ENCODE results near the gene PSMD2.
"Not testable (repeated sequence)": the region's sequence is repeated elsewhere in the genome, so short reads cannot be mapped to it uniquely, and the experiment has no call there.

Gene PSMD2

DNA sequence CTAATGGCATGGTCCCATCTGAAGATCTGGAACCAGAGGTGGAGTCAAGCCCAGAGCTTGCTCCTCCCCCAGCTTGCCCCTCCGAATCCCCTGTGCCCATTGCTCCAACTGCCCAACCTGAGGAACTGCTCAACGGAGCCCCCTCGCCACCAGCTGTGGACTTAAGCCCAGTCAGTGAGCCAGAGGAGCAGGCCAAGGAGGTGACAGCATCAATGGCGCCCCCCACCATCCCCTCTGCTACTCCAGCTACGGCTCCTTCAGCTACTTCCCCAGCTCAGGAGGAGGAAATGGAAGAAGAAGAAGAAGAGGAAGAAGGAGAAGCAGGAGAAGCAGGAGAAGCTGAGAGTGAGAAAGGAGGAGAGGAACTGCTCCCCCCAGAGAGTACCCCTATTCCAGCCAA, 22.6 kb downstream of the PSMD2 start:
- no peak for DNase-seq

DNA sequence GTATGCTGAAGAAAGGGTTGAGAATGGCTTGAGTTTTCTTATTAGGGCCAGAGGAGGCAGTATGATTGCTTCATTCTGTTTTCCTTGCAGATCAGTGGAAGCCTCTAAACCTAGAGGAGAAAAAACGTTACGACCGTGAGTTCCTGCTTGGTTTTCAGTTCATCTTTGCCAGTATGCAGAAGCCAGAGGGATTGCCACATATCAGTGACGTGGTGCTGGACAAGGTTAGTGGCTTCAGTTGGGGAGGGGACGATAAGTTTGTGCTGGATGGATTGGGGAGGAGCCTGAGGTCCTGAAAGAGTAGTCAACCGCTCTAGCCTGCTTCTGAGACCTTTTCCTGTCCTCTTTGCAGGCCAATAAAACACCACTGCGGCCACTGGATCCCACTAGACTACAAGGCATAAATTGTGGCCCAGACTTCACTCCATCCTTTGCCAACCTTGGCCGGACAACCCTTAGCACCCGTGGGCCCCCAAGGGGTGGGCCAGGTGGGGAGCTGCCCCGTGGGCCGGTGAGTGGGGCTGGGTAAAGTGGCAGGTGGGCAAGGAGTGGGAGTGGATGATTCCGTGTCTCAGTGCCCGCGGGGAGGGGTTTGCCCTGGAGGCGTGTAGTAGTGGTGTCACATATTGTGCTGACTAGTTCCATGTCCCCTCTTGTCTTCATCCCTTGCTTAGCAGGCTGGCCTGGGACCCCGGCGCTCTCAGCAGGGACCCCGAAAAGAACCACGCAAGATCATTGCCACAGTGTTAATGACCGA, 23.9 kb downstream of the PSMD2 start:
- DNase-seq, result no peak

DNA sequence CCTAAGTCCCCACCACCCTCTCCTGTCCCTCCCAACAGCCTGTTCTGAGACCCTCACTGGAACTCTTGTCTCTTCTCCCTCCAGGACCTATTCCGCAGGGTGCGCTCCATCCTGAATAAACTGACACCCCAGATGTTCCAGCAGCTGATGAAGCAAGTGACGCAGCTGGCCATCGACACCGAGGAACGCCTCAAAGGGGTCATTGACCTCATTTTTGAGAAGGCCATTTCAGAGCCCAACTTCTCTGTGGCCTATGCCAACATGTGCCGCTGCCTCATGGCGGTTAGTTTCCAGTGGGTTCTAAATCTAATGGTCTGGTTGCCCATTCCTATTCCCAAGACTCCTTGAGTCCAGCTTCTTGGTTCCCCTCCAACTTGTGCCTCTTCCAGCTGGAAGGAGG, 24.7 kb downstream of the PSMD2 start:
- no peak for DNase-seq

DNA sequence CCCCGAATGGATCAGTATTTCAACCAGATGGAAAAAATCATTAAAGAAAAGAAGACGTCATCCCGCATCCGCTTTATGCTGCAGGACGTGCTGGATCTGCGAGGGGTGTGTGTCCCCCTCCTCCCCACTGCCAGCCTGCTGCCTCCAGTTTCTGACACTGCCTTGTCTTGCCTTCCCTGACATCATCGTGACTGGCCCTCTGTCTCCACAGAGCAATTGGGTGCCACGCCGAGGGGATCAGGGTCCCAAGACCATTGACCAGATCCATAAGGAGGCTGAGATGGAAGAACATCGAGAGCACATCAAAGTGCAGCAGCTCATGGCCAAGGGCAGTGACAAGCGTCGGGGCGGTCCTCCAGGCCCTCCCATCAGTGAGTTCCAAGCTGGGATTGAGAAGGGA, 26.2 kb downstream of the PSMD2 start:
- DNase-seq, result no peak

DNA sequence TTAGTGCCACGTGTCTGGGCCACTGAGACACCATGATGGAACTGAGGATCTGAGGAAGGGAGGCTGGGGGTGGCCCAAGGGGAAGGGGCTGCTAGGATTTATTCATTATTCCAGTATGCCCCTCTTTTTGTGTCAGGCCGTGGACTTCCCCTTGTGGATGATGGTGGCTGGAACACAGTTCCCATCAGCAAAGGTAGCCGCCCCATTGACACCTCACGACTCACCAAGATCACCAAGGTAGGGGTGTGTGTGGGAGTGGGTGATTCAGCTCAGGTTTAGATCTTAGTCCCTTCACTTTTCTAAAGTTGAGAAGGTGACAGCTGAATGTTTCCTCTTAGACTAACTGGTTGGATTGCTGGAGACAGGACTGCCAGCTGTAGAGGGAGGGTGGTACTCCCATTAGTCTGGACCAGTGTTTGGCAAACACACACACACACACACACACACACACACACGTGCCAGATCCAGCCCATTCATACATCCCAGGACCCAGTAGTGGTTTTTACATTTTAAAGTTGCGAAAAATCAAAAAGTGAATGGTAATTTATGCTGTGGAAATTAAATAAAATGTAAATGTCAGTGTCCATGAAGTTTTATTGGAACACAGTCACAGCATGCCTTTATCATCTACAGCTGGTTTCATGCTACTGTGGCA, 26.8 kb downstream of the PSMD2 start:
- DNase-seq, result no peak

DNA sequence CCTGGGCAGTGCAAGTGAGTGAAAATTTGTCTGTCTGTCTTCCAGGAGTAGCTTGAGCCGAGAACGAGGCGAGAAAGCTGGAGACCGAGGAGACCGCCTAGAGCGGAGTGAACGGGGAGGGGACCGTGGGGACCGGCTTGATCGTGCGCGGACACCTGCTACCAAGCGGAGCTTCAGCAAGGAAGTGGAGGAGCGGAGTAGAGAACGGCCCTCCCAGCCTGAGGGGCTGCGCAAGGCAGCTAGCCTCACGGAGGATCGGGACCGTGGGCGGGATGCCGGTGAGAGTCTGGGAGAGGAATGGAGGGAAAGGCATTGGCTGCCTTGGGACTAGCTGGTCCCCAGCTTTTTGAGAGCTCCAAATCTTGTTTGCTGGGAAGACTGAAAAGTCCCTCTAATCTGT, 28.1 kb downstream of the PSMD2 start:
- DNase-seq, result no peak

DNA sequence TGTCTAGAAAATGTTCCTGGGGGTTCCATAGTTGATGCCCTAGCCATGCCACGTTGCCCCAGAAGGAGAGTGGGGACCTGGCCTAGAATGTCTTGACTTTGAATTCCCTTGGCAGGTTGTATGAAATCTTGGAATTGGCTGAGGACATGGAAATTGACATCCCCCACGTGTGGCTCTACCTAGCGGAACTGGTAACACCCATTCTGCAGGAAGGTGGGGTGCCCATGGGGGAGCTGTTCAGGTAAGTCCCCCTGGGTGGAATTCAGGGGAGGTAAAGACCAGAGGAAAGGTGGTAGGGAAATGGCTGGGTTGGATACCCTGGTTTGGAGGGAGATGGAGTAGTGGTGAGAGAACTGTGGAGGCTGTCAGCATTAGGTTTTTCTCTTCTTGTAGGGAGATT, 29.5 kb downstream of the PSMD2 start:
- no peak for DNase-seq

DNA sequence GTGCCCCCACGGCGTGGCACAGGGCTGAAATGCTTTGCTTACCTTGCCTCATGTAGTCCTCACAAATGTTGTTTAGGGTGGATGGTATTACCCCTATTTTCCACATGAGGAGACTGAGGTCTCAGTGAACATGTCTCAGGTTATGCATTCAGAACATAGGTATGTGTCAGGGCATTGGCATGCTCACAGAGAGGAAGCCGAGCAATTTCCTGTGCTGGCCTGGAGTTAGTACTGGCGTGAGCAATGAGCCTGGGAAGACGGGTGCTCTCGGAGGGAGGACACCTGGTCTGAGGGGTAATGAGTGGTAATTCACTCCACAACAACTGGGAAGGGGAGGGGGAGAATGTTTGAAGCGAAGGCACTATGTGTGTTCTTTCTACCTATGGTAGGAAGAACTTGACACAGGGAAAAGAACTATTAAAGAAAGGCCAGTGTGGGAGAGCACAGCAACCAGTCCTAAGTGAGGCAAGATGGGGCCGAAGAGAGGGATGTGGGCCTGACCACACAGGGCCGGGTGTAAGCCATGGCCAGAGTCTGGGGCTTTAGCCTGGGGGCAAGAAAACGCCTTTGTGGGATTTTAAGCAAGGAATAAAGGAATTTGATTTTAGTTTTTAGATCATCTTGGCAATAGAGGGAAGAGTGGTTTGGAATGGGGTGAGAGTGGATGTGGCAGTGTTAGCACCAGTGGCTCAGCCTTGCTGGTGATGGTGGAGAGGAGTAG, 33.5 kb downstream of the PSMD2 start:
- no peak for DNase-seq

DNA sequence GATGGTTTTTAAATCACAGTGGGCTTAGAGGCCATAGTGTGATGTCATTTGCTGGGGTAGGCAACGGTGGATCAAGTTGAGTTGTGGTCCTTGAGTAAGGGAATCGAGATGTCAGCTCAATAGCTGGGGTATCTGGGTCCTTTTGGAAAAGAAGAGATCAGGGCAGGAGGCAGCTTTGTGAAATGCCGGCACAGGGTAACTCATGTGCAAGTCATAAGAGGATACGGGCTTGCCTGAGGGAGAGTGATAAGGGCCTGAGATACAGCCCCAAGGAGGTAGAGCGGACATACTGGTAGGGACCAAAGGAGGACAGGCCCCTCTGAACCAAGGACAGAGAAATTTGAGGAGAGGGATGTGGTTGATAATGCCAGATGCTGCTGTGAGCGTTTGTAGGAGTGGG, 34.1 kb downstream of the PSMD2 start:
- DNase-seq, result no peak

DNA sequence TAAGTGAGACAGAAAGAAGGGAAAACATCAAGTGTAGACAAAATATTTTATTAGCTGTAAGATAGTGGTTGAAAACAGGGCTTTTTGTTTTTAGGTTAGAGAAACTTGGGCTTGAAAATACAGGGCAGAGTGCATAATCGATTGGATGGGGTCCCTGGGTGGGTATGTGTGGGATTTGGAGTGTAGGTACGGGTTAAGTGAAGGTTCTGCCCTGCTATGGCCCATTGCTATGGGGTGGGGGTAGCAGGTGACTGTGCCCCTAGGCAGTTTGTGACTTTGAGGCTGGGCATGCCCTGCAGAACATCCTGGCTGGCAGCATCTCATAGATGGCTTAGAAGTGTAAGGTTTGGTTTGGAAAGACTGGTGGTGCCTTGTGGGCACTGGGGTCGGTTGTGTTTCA, 34.7 kb downstream of the PSMD2 start:
- DNase-seq, result no peak

DNA sequence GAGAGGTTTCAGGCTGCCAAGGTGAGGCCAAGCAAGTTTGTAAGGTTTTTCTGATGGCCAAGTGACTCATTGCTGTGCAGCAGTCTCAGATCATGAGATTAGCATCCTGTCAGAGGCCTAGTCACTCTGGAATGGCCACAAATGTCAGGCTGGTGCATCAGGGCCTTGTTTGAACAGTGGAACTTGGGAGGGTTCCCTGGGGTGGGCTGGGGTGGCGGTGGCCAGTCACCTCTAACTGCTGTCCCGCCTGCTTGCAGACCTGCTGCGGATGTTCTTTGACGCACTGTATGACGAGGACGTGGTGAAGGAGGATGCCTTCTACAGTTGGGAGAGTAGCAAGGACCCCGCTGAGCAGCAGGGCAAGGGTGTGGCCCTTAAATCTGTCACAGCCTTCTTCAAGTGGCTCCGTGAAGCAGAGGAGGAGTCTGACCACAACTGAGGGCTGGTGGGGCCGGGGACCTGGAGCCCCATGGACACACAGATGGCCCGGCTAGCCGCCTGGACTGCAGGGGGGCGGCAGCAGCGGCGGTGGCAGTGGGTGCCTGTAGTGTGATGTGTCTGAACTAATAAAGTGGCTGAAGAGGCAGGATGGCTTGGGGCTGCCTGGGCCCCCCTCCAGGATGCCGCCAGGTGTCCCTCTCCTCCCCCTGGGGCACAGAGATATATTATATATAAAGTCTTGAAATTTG, 35.6 kb downstream of the PSMD2 start:
- no peak for DNase-seq

DNA sequence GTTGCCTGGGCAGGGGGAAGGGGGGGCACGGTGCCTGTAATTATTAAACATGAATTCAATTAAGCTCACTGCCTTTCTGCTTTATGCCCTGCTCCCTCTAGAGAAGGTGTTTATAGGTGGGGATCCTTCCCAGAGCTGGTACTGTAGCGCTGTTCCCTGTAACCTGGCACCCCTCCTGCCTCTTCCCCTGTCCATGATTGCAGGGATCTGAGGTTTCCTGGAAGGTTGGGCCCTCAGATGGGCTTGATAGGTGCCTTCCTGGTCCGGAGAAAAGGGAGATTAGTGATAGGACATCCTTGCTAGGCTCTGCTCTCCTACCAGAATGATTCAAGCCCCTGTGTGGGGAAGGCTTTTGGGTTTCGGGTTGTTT, 36.2 kb downstream of the PSMD2 start:
- DNase-seq, result no peak

DNA sequence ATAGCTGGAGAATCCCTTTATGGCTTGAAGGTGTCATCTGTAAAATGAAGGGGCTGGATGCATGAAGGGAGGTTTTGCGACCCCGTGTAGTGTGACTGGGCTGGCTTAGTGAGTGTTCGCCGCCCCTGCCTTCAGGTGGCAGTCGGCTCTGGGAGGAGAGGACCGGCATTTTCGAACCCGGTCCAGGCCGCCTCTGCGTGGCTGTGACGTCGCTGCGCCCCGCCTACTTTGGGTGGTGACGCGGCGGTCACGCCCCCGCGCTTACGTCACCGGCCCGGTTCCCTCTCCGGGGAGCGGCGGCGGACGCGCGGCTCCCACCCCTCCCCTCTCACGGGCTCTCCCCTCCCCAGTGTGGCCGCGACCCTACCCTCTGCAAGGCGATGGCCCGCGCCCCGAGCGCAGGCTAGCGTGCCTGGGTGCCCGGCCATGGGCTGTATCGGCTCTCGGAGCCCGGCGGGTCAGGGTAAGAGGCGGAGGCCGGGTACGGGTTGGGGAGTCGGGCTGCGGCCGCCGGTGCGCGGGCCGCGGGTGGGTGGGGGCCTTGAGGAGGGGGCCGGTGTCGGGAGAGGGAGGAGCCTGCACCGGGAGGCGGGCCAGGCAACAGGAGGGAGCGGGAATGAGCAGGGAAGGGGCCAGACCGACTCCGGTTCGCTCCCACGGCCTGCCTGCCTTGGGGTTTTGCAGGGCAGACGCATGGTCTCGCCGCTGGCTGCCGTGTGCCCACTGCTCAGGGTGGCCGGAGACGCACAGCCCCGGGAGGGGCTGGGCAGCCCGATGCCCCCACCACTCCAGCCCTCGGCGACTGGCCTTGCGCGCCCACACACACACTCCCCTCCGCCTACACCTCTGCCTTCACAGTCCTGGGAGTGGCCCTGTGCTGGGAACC, 36.9 kb downstream of the PSMD2 start:
- peak; percentile 41 for DNase-seq

DNA sequence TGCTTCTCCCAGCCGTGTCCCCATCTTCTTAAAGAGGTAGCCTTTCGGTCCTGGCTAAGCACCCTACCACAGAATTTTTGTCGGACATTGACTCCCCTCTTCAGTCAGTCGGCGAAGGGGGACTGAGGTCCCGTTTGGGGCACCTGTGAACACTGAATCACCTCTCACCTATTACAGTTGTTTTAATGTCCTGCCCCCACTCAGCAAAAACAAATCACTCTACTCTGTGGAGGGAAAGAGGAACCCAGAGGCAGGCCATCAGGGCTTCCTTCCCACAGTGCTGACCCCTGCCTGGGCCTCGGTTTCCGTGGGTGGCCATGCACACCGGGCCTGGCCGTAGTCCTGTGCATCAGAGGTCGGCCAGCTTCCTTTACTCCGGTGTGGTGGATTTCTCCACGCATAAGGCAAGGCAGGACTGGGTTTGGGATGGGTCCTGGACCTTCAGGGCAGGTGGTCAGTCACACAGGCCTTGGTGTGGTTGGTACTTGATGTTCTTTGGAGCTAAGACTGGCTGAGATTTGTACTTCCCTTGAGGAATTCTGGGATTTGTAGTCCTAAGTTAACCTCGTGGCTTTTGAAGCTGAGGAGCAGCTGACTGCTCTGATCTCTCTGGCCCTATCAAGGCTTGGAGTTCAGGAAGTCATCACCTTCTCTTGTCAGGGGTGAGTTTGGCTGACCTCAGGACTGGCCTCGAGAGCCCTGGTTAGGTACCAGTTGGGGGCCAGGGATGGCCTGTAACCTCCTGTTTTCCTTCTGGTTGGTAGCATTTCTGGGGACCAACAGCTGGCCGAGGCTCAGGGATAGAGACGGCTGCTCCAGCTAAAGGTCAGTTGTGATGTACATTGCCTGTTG, 37.7 kb downstream of the PSMD2 start:
- peak; percentile 7 for DNase-seq

DNA sequence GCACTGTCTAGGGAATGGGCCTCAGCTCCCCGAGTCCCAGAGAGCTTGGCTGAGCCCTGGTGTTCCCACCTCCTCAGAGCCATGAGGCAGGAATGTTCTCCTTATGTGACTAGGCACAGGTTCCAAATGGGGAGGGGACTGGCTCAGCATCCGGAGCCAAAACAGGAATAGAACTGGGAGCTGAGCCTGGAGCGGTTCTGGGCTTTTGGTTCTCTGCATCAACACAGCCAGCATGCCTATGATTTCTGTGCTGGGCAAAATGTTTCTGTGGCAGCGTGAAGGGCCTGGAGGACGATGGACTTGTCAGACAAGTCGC, 38.3 kb downstream of the PSMD2 start, which contains the start of gene FAM131A:
Gene FAM131A, plus strand, starts transcription at position 202 of the 316 bp plus-strand sequence. Its CDS starts 31 bp downstream, at position 233.
- DNase-seq, result no peak

DNA sequence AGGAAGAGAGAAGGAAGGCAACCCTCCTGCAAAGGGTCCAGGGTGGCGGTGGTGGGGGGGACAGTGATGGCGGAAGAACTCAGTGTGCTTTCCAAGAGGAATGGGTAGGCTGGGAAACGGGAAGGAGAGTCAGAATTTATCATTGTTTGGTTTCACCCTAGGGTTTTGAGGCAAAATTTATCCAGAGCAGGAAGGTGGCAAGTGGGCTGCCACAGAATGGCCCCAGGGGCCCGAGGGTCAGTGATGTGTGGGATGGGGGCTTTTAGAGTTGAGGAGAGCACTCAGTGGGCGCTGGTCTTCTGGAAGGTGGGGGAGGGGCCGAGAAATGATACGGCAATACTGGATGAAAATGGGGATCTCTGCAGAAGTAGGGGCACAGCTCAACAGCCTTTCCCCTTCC, 38.9 kb downstream of the PSMD2 start:
- no peak for DNase-seq

DNA sequence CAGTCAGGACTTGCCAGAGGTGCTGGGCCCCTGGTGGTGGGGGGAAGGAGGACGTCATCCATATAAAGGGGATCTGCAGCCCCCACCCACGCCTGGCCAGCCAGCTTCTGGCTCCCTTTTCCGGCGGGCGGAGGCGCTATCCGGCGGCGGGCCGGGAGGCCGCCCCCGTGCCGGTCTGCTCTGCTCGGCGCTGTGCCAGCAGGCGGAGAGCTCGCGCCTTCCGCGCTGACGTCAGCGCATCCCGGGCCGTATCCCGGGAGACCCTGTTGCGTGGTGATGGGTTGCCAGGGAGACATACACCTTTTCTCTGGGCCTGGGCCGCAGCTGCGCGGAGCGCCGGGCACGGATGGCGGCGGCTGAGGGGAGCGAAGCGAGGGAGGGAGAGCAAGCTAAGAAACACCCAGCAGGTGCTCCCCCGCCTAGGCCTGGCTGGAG, 39.5 kb downstream of the PSMD2 start:
- DNase-seq, result peak; percentile 75

DNA sequence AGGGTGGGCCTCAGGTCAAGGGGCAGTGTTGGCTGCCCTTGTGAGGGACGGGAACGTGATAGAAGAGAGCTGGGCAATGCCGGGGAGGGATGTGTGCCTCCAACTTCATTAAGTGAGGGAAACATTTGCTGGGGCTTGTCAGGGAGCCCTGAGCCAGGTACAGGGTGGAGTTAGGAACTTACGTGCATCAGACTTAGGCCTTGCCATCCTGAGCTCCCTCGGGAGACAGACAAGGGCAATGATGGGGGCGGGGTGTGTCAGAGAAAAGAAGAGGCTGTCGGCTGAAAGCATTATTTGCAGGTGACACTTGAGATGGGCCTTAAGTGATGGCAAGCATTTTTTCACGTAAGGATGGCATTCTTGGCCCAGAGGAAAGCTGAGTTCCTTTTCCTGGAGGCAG, 40.0 kb downstream of the PSMD2 start:
- DNase-seq, result peak; percentile 16

DNA sequence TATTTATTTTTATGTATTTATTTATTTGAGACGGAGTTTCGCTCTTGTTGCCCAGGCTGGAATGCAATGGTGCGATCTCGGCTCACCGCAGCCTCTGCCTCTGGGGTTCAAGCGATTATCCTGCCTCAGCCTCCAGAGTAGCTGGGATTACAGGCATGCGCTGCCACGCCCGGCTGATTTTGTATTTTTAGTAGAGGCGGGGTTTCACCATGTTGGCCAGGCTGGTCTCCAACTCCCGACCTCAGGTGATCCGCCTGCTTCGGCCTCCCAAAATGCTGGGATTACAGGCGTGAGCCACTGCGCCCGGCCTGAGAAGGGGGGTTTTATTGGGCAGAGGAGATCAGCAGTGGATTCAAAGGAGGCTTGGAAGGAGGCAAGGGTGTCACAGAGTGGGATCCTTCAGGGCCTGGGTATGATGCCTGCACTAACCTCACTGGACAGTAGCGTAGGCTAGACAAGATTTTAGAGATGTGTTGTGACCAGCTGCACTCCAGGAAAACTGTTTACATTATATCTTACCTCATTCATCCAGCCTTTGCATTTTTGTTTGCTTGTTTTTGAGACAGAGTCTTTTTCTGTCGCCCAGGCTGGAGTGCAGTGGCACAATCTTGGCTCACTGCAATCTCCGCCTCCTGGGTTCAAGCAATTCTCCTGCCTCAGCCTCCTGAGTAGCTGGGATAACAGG, 40.6 kb downstream of the PSMD2 start:
- DNase-seq, result not testable (repeated sequence)

DNA sequence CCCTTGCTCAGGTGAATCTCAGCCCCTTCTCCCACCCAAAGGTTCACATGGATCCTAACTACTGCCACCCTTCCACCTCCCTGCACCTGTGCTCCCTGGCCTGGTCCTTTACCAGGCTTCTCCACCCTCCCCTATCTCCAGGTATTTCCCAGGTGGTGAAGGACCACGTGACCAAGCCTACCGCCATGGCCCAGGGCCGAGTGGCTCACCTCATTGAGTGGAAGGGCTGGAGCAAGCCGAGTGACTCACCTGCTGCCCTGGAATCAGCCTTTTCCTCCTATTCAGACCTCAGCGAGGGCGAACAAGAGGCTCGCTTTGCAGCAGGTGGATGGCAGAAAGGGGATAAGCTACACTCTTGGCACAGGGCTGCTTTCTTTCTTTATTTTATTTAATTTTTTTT, 42.9 kb downstream of the PSMD2 start:
- no peak for DNase-seq
